Smooth muscle cell (in vitro differentiated cells): Measurements from ENCODE around the gene MGAT1. TPM values are rescaled to one million over a fixed set of nuclear protein-coding genes. Genes with fewer than 3 reads are reported as not detected.

Experiments used
- DNase-seq: peaks from one replicate; lab custom pipeline; 2025; ENCODE audit not compliant: unreplicated experiment; lab: John Stamatoyannopoulos, UW
- H2AFZ ChIP-seq: fragments of 200-600 bp; sonication (generic); 2 replicates; pipeline ENCODE4 v1.6.0; 2016; ENCODE audit warnings: antibody characterized with exemption, low read depth, mild to moderate bottlenecking
- H3F3A ChIP-seq: fragments of 200-600 bp; sonication (generic); 2 replicates; pipeline ENCODE4 v1.6.0; 2017; ENCODE audit warnings: antibody characterized with exemption, low read depth
- H3K27ac ChIP-seq: fragments of 200-600 bp; sonication (generic); 2 replicates; pipeline ENCODE4 v1.5.1; 2016; ENCODE audit warnings: low read depth, mild to moderate bottlenecking
- H3K27me3 ChIP-seq: fragments of 200-600 bp; sonication (generic); 2 replicates; pipeline ENCODE4 v1.6.1; 2016; ENCODE audit warnings: low read depth, mild to moderate bottlenecking
- H3K36me3 ChIP-seq: fragments of 200-600 bp; sonication (generic); 2 replicates; pipeline ENCODE4 v1.5.1; 2016; ENCODE audit warnings: low read depth
- H3K4me1 ChIP-seq: fragments of 200-600 bp; sonication (generic); 2 replicates; pipeline ENCODE4 v1.5.1; 2016; ENCODE audit warnings: low read depth
- H3K4me2 ChIP-seq: fragments of 200-600 bp; sonication (generic); 2 replicates; pipeline ENCODE4 v1.6.0; 2016; ENCODE audit warnings: mild to moderate bottlenecking
- H3K4me3 ChIP-seq: fragments of 200-600 bp; sonication (generic); 2 replicates; pipeline ENCODE4 v1.5.1; 2016; ENCODE audit warnings: mild to moderate bottlenecking
- H3K79me2 ChIP-seq: fragments of 200-600 bp; sonication (generic); 2 replicates; pipeline ENCODE4 v1.6.0; 2016; ENCODE audit warnings: low read depth, mild to moderate bottlenecking
- H3K9ac ChIP-seq: fragments of 200-600 bp; sonication (generic); 2 replicates; pipeline ENCODE4 v1.6.0; 2016; ENCODE audit warnings: low read depth
- H3K9me3 ChIP-seq: fragments of 200-600 bp; sonication (generic); replicated peaks from 2 replicates; pipeline ENCODE4 v1.5.1; 2016; ENCODE audit warnings: low read depth
- H4K20me1 ChIP-seq: fragments of 200-600 bp; sonication (generic); 2 replicates; pipeline ENCODE4 v1.6.0; 2016; ENCODE audit warnings: low read depth
- CTCF ChIP-seq: fragments of 200-600 bp; sonication (generic); IDR thresholded peaks from 2 replicates; pipeline ENCODE4 v1.5.1; 2017; ENCODE audit warnings: borderline replicate concordance, mild to moderate bottlenecking, antibody characterized with exemption; ENCODE audit not compliant: insufficient read depth, poor library complexity, severe bottlenecking
- WGBS: methylation state at CpG from one replicate; pipeline ENCODE4 v1.1.7; 2016; ENCODE audit warnings: low lambda C conversion rate; 5-methylcytosine and 5-hydroxymethylcytosine counted together
- polyA plus RNA-seq: library from polyadenylated mRNA; unstranded; fragments of >200 nt; fragmentation: Nextera tagmentation; extraction: Ambion mirVana; gene quantifications from 2 replicates; pipeline ENCODE4 v1.2.1, GENCODE V29; 2016
- total RNA-seq: library from RNA; depleted of rRNA; stranded (reverse); fragments of >200 nt; gene quantifications from 2 replicates; pipeline ENCODE4 v1.2.3, GENCODE V29; 2014

The MGAT1 gene
- total and polyA plus RNA-seq, 2 experiments from 2014 or later = 128 to 161 TPM

- H3K4me2 ChIP-seq = no peak overlapping the region
- TF ChIP-seq CTCF = no peak
- H3K4me3 ChIP-seq = no peak overlapping the region
- WGBS = 69% methylated on average over 10 of the region's 10 CpGs
- H3K27ac ChIP-seq = no peak overlapping the region
- no peaks in the 10 kb centered on the region for H3K79me2 ChIP-seq
- H3K4me1 ChIP-seq = peaks cover 6% of the 10 kb centered on the region
- H3K9ac ChIP-seq = no peak overlapping the region
- no peaks in the 10 kb centered on the region for H3K27me3 ChIP-seq
- H3K9me3 ChIP-seq = no peaks in the 10 kb centered on the region
- H3F3A ChIP-seq = peaks cover 9% of the 10 kb centered on the region
- no peaks in the 10 kb centered on the region for H3K36me3 ChIP-seq
- H2AFZ ChIP-seq = peak overlapping the region; percentile 66
- DNase-seq = no peak
- no peaks in the 10 kb centered on the region for H4K20me1 ChIP-seq
These were observed 22.2 kb upstream of the MGAT1 start for GRCh38 chr5:180824630-180825476.

- no peaks in the 10 kb centered on the region for H3K9me3 ChIP-seq
- H3K27me3 ChIP-seq = no peaks in the 10 kb centered on the region
- no peak overlapping the region for H3K9ac ChIP-seq
- no peaks in the 10 kb centered on the region for H3K36me3 ChIP-seq
- H3K79me2 ChIP-seq = no peaks in the 10 kb centered on the region
- no peaks in the 10 kb centered on the region for H4K20me1 ChIP-seq
- DNase-seq = no peak
- H3K4me3 ChIP-seq = no peak overlapping the region
- no peak overlapping the region for H2AFZ ChIP-seq
- WGBS = 79% methylated on average over 6 of the region's 6 CpGs
- H3F3A ChIP-seq = peaks cover 9% of the 10 kb centered on the region
- peaks cover 6% of the 10 kb centered on the region for H3K4me1 ChIP-seq
- no peak overlapping the region for H3K27ac ChIP-seq
- no peak overlapping the region for H3K4me2 ChIP-seq
- no peak for TF ChIP-seq CTCF
These were observed 21.5 kb upstream of the MGAT1 start for GRCh38 chr5:180823940-180824629.

GRCh38 chr5:180823346-180823745 lies 20.7 kb upstream of the MGAT1 start:
- Histone ChIP-seq H2AFZ (no peak overlapping the region), H4K20me1 (no peaks in the 10 kb centered on the region), H3F3A (peaks cover 9% of the 10 kb centered on the region), H3K4me2 (no peak overlapping the region), H3K36me3 (no peaks in the 10 kb centered on the region), H3K9me3 (no peaks in the 10 kb centered on the region), H3K4me3 (no peak overlapping the region), H3K4me1 (peaks cover 6% of the 10 kb centered on the region), H3K9ac (no peak overlapping the region), H3K79me2 (no peaks in the 10 kb centered on the region), H3K27ac (no peak overlapping the region), H3K27me3 (no peaks in the 10 kb centered on the region)
- WGBS = 87% methylated on average over 7 of the region's 7 CpGs
- DNase-seq = no peak
- TF ChIP-seq CTCF = no peak
